Hematopoietic multipotent progenitor cell treated with erythropoietin and hydrocortisone succinate and interleukin-3 and kit ligand, for 17 days (in vitro differentiated cells): Measurements from ENCODE around the gene SEMA3D.

ENCODE experiments used
- DNase-seq: peaks from one replicate; pipeline ENCODE4 v3.0.0-alpha.2; 2015; ENCODE audit warnings: low spot score

SEMA3D gene

GRCh38 chr7:85125651-85126131, 61.2 kb downstream of the SEMA3D start:
- DNase-seq: no peak

- DNase-seq: no peak
Measured at GRCh38 chr7:85125176-85125575, 61.7 kb downstream of the SEMA3D start.

- no peak for DNase-seq
Measured at GRCh38 chr7:85119934-85120333, 66.9 kb downstream of the SEMA3D start.

GRCh38 chr7:85115862-85116261, 71.0 kb downstream of the SEMA3D start:
- DNase-seq: no peak

GRCh38 chr7:85115006-85115405, 71.8 kb downstream of the SEMA3D start:
- no peak for DNase-seq

GRCh38 chr7:85114342-85114741, 72.5 kb downstream of the SEMA3D start:
- DNase-seq: no peak

GRCh38 chr7:85111761-85112160, 75.1 kb downstream of the SEMA3D start:
- DNase-seq: no peak

GRCh38 chr7:85106719-85107118, 80.1 kb downstream of the SEMA3D start:
- DNase-seq: no peak

GRCh38 chr7:85104432-85105205, 82.2 kb downstream of the SEMA3D start:
- DNase-seq: no peak

- DNase-seq: no peak
Measured at GRCh38 chr7:85103962-85104361, 82.9 kb downstream of the SEMA3D start.

GRCh38 chr7:85103357-85103756, 83.5 kb downstream of the SEMA3D start:
- no peak for DNase-seq

GRCh38 chr7:85102813-85103350, 84.0 kb downstream of the SEMA3D start:
- DNase-seq: no peak

- DNase-seq: no peak
Measured at GRCh38 chr7:85101347-85101746, 85.5 kb downstream of the SEMA3D start.

- DNase-seq: no peak
Measured at GRCh38 chr7:85097844-85098243, 89.0 kb downstream of the SEMA3D start.

GRCh38 chr7:85095806-85096205, 91.0 kb downstream of the SEMA3D start:
- DNase-seq: no peak

- no peak for DNase-seq
Measured at GRCh38 chr7:85095366-85095765, 91.5 kb downstream of the SEMA3D start.

GRCh38 chr7:85094046-85094725, 92.7 kb downstream of the SEMA3D start:
- no peak for DNase-seq

- DNase-seq: no peak
Measured at GRCh38 chr7:85091565-85091928, 95.3 kb downstream of the SEMA3D start.

GRCh38 chr7:85090919-85091564, 95.8 kb downstream of the SEMA3D start:
- no peak for DNase-seq

- DNase-seq: no peak
Measured at GRCh38 chr7:85090143-85090542, 96.7 kb downstream of the SEMA3D start.

GRCh38 chr7:85081846-85082245, 105.0 kb downstream of the SEMA3D start:
- no peak for DNase-seq

GRCh38 chr7:85081392-85081791, 105.5 kb downstream of the SEMA3D start:
- no peak for DNase-seq

- no peak for DNase-seq
Measured at GRCh38 chr7:85079434-85079833, 107.4 kb downstream of the SEMA3D start.
